ENCODE measurements around the gene SOX6. TPM values are rescaled to one million over a fixed set of nuclear protein-coding genes. Genes with fewer than 3 reads are reported as not detected.

Gene SOX6
- polyA plus RNA-seq, 1 of the 3 experiments (the other 2 are of a cell fraction) = 0.03 TPM

GRCh38 chr11:16297332-16297731 is 59.0 kb downstream of the SOX6 start (continued):
- TF ChIP-seq, protein P1, sequence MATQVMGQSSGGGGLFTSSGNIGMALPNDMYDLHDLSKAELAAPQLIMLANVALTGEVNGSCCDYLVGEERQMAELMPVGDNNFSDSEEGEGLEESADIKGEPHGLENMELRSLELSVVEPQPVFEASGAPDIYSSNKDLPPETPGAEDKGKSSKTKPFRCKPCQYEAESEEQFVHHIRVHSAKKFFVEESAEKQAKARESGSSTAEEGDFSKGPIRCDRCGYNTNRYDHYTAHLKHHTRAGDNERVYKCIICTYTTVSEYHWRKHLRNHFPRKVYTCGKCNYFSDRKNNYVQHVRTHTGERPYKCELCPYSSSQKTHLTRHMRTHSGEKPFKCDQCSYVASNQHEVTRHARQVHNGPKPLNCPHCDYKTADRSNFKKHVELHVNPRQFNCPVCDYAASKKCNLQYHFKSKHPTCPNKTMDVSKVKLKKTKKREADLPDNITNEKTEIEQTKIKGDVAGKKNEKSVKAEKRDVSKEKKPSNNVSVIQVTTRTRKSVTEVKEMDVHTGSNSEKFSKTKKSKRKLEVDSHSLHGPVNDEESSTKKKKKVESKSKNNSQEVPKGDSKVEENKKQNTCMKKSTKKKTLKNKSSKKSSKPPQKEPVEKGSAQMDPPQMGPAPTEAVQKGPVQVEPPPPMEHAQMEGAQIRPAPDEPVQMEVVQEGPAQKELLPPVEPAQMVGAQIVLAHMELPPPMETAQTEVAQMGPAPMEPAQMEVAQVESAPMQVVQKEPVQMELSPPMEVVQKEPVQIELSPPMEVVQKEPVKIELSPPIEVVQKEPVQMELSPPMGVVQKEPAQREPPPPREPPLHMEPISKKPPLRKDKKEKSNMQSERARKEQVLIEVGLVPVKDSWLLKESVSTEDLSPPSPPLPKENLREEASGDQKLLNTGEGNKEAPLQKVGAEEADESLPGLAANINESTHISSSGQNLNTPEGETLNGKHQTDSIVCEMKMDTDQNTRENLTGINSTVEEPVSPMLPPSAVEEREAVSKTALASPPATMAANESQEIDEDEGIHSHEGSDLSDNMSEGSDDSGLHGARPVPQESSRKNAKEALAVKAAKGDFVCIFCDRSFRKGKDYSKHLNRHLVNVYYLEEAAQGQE (IDR thresholded peaks at IDR 0.05; ENCODE audit: low read depth, low read length) = no peak
- TF ChIP-seq SMC3 (IDR thresholded peaks at IDR 0.05; ENCODE audit: low read depth, low read length) (no peak), JUND (IDR thresholded peaks at IDR 0.05) (no peak), FOXM1 (IDR thresholded peaks at IDR 0.05; ENCODE audit: low read depth) (no peak)

DNA sequence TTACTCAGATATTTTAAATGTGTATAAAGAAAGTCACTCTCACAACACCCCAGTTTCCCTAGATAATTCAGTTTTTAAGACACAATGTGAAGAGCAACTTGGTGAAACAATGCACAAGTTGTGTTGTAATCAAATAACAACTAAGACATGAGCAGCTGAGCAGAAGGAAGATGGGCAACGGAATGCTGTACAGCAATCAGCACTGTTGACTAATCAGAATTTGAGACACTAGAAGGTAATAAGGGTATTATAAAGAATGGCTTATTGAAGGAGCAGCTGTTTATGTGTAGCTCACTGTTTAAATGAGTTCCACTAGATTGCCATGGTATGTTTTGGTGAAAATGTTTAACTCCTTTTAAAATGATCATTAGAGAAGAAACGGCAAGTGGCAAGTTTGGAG is 60.1 kb downstream of the SOX6 start:
- Histone ChIP-seq H3K36me3 (replicated peaks in 1 of 2; ENCODE audit: control insufficient read depth in 1 of 2, insufficient read depth in 2 of 2, low read length in 1 of 2) (no peaks in the 10 kb centered on the region), H3K9ac (no peak overlapping the region), H4K20me1 (ENCODE audit: insufficient read depth) (no peaks in the 10 kb centered on the region), H3K27me3 (ENCODE audit: insufficient read depth) (no peaks in the 10 kb centered on the region), H3K79me2 (ENCODE audit: insufficient read depth) (no peaks in the 10 kb centered on the region), H3K9me2 (no peaks in the 10 kb centered on the region), H3K4me2 (no peak overlapping the region), H2AFZ (ENCODE audit: low read depth) (no peak overlapping the region), H3K27ac (ENCODE audit: low read depth in 2 of 2, low read length in 1 of 2) (no peak overlapping the region), H3F3A (replicated peaks; ENCODE audit: insufficient read depth) (no peaks in the 10 kb centered on the region), H3K4me3 (ENCODE audit: low read depth in 2 of 2, low read length in 1 of 2) (no peak overlapping the region), H3K9me3 (no peaks in the 10 kb centered on the region), H3K4me1 (ENCODE audit: control insufficient read depth in 1 of 2, insufficient read depth in 2 of 2, low read depth in 1 of 2, low read length in 1 of 2) (peaks cover 0 to 4% of the 10 kb centered on the region in 2 experiments; a peak in 2 of 4 replicates)
- CTCF ChIA-PET = no interaction called here
- POLR2A ChIA-PET = no interaction called here
- TF ChIP-seq FOXM1 (IDR thresholded peaks at IDR 0.05; ENCODE audit: low read depth) = no peak
- TF ChIP-seq USF1 (IDR thresholded peaks at IDR 0.05; ENCODE audit: borderline replicate concordance, low read depth) = no peak
- no peak for TF ChIP-seq RCOR1 (IDR thresholded peaks at IDR 0.05; ENCODE audit: low read length)
- no peak for TF ChIP-seq JUND (IDR thresholded peaks at IDR 0.05)
- no peak for TF ChIP-seq POLR2AphosphoS5 (IDR thresholded peaks at IDR 0.05; ENCODE audit: low read depth, low read length)
- TF ChIP-seq GATA2 (CRISPR knock-in tag; IDR thresholded peaks at IDR 0.05) = no peak
- TF ChIP-seq NFIC (IDR thresholded peaks at IDR 0.05; ENCODE audit: borderline replicate concordance) = no peak
- no peak for TF ChIP-seq ZBTB33 (IDR thresholded peaks at IDR 0.05; ENCODE audit: borderline replicate concordance, low read depth)
- TF ChIP-seq, protein P2, sequence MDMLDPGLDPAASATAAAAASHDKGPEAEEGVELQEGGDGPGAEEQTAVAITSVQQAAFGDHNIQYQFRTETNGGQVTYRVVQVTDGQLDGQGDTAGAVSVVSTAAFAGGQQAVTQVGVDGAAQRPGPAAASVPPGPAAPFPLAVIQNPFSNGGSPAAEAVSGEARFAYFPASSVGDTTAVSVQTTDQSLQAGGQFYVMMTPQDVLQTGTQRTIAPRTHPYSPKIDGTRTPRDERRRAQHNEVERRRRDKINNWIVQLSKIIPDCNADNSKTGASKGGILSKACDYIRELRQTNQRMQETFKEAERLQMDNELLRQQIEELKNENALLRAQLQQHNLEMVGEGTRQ (IDR thresholded peaks at IDR 0.05; ENCODE audit: borderline replicate concordance, low read depth, low read length) = no peak
- no peak for DNase-seq
- 67% methylated on average over 2 of the region's 2 CpGs for whole genome bisulfite sequencing (ENCODE audit: low lambda C conversion rate)

All from SK-N-SH (cell line).